A549 (cell line): ENCODE data around the gene DDX17. TPM values are rescaled to one million over a fixed set of nuclear protein-coding genes. Genes with fewer than 3 reads are reported as not detected.

ENCODE experiments used
- ATAC-seq, 2 experiments: fragments of 200-7000 bp in 1 of 2; fragments of >200 bp in 1 of 2; cut with Nextera tagmentation in 1 of 2; cut with Tn5 transposase in 1 of 2; 3 replicates each; pipeline versions ENCODE4 v1.8.0 to v1.9.1; 2018 to 2020; ENCODE audit warnings: mild to moderate bottlenecking in 1 of 2, moderate library complexity in 1 of 2
- CTCF ChIA-PET: fragments of 300-600 bp; sonication (Branson Sonifier 250); formaldehyde crosslinking; extraction: SDS; loops from one replicate; lab custom pipeline; 2021; ENCODE audit warnings: antibody characterized with exemption, inconsistent platforms; lab: Yijun Ruan, JAX
- POLR2A ChIA-PET: fragments of 350-600 bp; formaldehyde crosslinking; extraction: SDS; loops from one replicate; lab custom pipeline; 2021; ENCODE audit warnings: antibody characterized with exemption, inconsistent platforms; lab: Yijun Ruan, JAX
- DNase-seq, 2 experiments: peaks; one replicate each; pipeline versions ENCODE4 v3.0.0 to v3.0.0-alpha.2; 2011 to 2016; ENCODE audit warnings: low read depth in 1 of 2, low spot score in 1 of 2
- FAIRE-seq: peaks from 2 replicates; lab custom pipeline; 2011; peaks lifted over from hg19 to GRCh38; lab: Jason Lieb, UNC
- H3K27ac ChIP-seq, 2 experiments: fragments of >200 bp; sonication (Bioruptor Twin); formaldehyde crosslinking; 3 replicates each; pipeline ENCODE4 v1.5.1; 2016 to 2017
- H3K4me1 ChIP-seq: fragments of >200 bp; sonication (Bioruptor Twin); formaldehyde crosslinking; 3 replicates; pipeline ENCODE4 v1.6.1; 2016
- H3K4me2 ChIP-seq: fragments of >200 bp; sonication (Bioruptor Twin); formaldehyde crosslinking; 3 replicates; pipeline ENCODE4 v1.6.1; 2016
- H3K4me3 ChIP-seq: fragments of >200 bp; sonication (Bioruptor Twin); formaldehyde crosslinking; 3 replicates; pipeline ENCODE4 v1.5.1; 2016
- H3K9me3 ChIP-seq: fragments of >200 bp; sonication (Bioruptor Twin); formaldehyde crosslinking; 3 replicates; pipeline ENCODE4 v1.6.1; 2016
- BHLHE40 ChIP-seq: IDR thresholded peaks from 2 replicates; pipeline ENCODE4 v1.6.1; 2012; ENCODE audit warnings: low read depth, low read length, inconsistent platforms
- CEBPB ChIP-seq, 2 experiments: fragments of >200 bp in 1 of 2; sonication (Bioruptor Twin) in 1 of 2; formaldehyde crosslinking in 1 of 2; IDR thresholded peaks; 2 replicates each; pipeline ENCODE4 v1.6.1; 2012 to 2016
- EHMT2 ChIP-seq: fragments of 200-600 bp; sonication (generic); IDR thresholded peaks from 2 replicates; pipeline ENCODE4 v1.6.1; 2016; ENCODE audit warnings: antibody characterized with exemption, low read depth, mild to moderate bottlenecking, moderate library complexity
- EP300 ChIP-seq, 2 experiments: fragments of >200 bp; sonication (Bioruptor Twin); formaldehyde crosslinking; IDR thresholded peaks; 2 replicates in 1 of 2; 3 replicates in 1 of 2; pipeline ENCODE4 v1.6.1; 2016 to 2017
- ESRRA ChIP-seq: fragments of 150-350 bp; IDR thresholded peaks from 2 replicates; pipeline ENCODE4 v1.6.1; 2014; ENCODE audit warnings: mild to moderate bottlenecking, low read length, borderline replicate concordance
- FOSB ChIP-seq: fragments of 250-450 bp; sonication (Bioruptor Pico); IDR thresholded peaks from 2 replicates; pipeline ENCODE4 v1.5.0; 2020; ENCODE audit warnings: mild to moderate bottlenecking, moderate library complexity
- FOXS1 ChIP-seq: fragments of 250-450 bp; sonication (Bioruptor Pico); IDR thresholded peaks from 2 replicates; pipeline ENCODE4 v1.5.0; 2020; ENCODE audit warnings: mild to moderate bottlenecking, moderate library complexity
- GATA3 ChIP-seq: IDR thresholded peaks from 2 replicates; pipeline ENCODE4 v1.6.1; 2012; ENCODE audit warnings: borderline replicate concordance
- HOXB13 ChIP-seq: fragments of 250-450 bp; sonication (Bioruptor Pico); IDR thresholded peaks from 2 replicates; pipeline ENCODE4 v1.5.0; 2020; ENCODE audit warnings: low read depth, mild to moderate bottlenecking, moderate library complexity
- KDM5A ChIP-seq: fragments of 200-600 bp; sonication (generic); IDR thresholded peaks from 2 replicates; pipeline ENCODE4 v1.6.1; 2016; ENCODE audit warnings: antibody characterized with exemption, mild to moderate bottlenecking
- MAFK ChIP-seq: fragments of 450-650 bp; IDR thresholded peaks from 2 replicates; pipeline ENCODE4 v1.6.1; 2014; ENCODE audit not compliant: partially characterized antibody
- RARB ChIP-seq: fragments of 250-450 bp; sonication (Bioruptor Pico); IDR thresholded peaks from 2 replicates; pipeline ENCODE4 v1.8.0; 2021; ENCODE audit warnings: mild to moderate bottlenecking, moderate library complexity
- RFX5 ChIP-seq: fragments of 450-650 bp; IDR thresholded peaks from 2 replicates; pipeline ENCODE4 v1.7.1; 2014; ENCODE audit warnings: antibody characterized with exemption, mild to moderate bottlenecking, moderate library complexity
- RNF2 ChIP-seq: fragments of 200-600 bp; sonication (generic); IDR thresholded peaks from 2 replicates; pipeline ENCODE4 v1.6.1; 2016; ENCODE audit warnings: low read depth, mild to moderate bottlenecking, antibody characterized with exemption, moderate library complexity, borderline replicate concordance
- SMC3 ChIP-seq: fragments of >200 bp; sonication (Bioruptor Twin); formaldehyde crosslinking; IDR thresholded peaks from 3 replicates; pipeline ENCODE4 v1.6.1; 2018; ENCODE audit warnings: inconsistent platforms
- WGBS: methylation state at CpG from one replicate; pipeline ENCODE4 v1.1.6; 2017; ENCODE audit errors: missing lambda C conversion rate; 5-methylcytosine and 5-hydroxymethylcytosine counted together
- polyA plus RNA-seq, 4 experiments: library from polyadenylated mRNA; depleted of rRNA in 3 of 4; stranded (reverse); fragments of >200 nt; fragmentation: RNase III in 1 of 4; extraction: RNeasy Plus Mini Kit Qiagen cat#74134 plus additional on column Dnase treatment in 1 of 4; gene quantifications; 2 replicates in 3 of 4; 3 replicates in 1 of 4; pipeline ENCODE4 v1.2.3, GENCODE V29; 2011 to 2017
- TF ChIP-seq, protein P1 (sequence below): fragments of >200 bp; sonication (Bioruptor Twin); formaldehyde crosslinking; IDR thresholded peaks from 3 replicates; pipeline ENCODE4 v1.5.1; 2016
- TF ChIP-seq, protein P2 (sequence below): fragments of 200-600 bp; sonication (generic); IDR thresholded peaks from 2 replicates; pipeline ENCODE4 v1.6.1; 2016; ENCODE audit warnings: antibody characterized with exemption, mild to moderate bottlenecking, moderate library complexity
- TF ChIP-seq, protein P3 (sequence below): IDR thresholded peaks from 2 replicates; pipeline ENCODE4 v1.6.1; 2012; ENCODE audit warnings: low read depth, borderline replicate concordance
- TF ChIP-seq, protein P4 (sequence below): fragments of 150-350 bp; IDR thresholded peaks from 2 replicates; pipeline ENCODE4 v1.6.1; 2014; ENCODE audit warnings: low read depth, mild to moderate bottlenecking, low read length
- TF ChIP-seq, protein P5 (sequence below): fragments of >200 bp; sonication (Bioruptor Twin); formaldehyde crosslinking; IDR thresholded peaks from 3 replicates; pipeline ENCODE4 v1.6.1; 2016
- TF ChIP-seq, protein P6 (sequence below): IDR thresholded peaks from 2 replicates; pipeline ENCODE4 v1.6.1; 2012
- TF ChIP-seq, protein P7 (sequence below): fragments of 450-650 bp; IDR thresholded peaks from 2 replicates; pipeline ENCODE4 v1.6.1; 2014; ENCODE audit warnings: antibody characterized with exemption
- TF ChIP-seq, protein P8 (sequence below): fragments of >200 bp; sonication (Bioruptor Twin); formaldehyde crosslinking; IDR thresholded peaks from 2 replicates; pipeline ENCODE4 v1.6.1; 2016

DDX17 gene
- polyA plus RNA-seq, 2 of the 4 experiments (the other 2 are of a cell fraction), result 117 to 292 TPM

DNA sequence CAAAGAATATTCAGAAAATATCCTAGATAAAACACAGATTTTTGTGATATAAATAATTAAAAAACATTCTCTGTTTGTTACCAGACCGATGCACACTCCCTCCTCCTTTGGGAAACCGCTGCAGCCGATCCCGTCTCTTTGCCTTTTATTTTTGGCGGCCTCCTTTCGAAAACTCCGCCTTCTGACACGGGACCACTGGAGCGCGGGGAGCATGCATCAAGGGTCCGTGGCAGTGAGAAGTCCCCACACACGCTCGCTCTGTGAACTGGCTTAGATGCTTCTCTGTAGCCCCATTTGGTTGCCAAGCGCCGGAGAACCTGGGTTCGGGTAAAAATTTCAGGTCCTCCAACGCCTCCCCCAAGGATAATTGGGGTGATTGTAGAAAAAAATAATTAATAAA, 17.0 kb downstream of the DDX17 start:
- Histone ChIP-seq H3K4me3 (no peak overlapping the region), H3K4me2 (no peak overlapping the region), H3K4me1 (peaks cover 35% of the 10 kb centered on the region), H3K27ac (no peak overlapping the region), H3K9me3 (no peaks in the 10 kb centered on the region)
- ATAC-seq, result no peak
- ChIA-PET POLR2A (no interaction called here), CTCF (interaction anchor here (1.4 to 1.6 kb wide), 2 partner anchors 10 to 13 kb away, joined by 4 read pairs; no protein-coding TSS in a partner anchor)
- no peak for FAIRE-seq
- TF ChIP-seq, protein P1, sequence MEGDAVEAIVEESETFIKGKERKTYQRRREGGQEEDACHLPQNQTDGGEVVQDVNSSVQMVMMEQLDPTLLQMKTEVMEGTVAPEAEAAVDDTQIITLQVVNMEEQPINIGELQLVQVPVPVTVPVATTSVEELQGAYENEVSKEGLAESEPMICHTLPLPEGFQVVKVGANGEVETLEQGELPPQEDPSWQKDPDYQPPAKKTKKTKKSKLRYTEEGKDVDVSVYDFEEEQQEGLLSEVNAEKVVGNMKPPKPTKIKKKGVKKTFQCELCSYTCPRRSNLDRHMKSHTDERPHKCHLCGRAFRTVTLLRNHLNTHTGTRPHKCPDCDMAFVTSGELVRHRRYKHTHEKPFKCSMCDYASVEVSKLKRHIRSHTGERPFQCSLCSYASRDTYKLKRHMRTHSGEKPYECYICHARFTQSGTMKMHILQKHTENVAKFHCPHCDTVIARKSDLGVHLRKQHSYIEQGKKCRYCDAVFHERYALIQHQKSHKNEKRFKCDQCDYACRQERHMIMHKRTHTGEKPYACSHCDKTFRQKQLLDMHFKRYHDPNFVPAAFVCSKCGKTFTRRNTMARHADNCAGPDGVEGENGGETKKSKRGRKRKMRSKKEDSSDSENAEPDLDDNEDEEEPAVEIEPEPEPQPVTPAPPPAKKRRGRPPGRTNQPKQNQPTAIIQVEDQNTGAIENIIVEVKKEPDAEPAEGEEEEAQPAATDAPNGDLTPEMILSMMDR, result no peak
- TF ChIP-seq, protein P2, sequence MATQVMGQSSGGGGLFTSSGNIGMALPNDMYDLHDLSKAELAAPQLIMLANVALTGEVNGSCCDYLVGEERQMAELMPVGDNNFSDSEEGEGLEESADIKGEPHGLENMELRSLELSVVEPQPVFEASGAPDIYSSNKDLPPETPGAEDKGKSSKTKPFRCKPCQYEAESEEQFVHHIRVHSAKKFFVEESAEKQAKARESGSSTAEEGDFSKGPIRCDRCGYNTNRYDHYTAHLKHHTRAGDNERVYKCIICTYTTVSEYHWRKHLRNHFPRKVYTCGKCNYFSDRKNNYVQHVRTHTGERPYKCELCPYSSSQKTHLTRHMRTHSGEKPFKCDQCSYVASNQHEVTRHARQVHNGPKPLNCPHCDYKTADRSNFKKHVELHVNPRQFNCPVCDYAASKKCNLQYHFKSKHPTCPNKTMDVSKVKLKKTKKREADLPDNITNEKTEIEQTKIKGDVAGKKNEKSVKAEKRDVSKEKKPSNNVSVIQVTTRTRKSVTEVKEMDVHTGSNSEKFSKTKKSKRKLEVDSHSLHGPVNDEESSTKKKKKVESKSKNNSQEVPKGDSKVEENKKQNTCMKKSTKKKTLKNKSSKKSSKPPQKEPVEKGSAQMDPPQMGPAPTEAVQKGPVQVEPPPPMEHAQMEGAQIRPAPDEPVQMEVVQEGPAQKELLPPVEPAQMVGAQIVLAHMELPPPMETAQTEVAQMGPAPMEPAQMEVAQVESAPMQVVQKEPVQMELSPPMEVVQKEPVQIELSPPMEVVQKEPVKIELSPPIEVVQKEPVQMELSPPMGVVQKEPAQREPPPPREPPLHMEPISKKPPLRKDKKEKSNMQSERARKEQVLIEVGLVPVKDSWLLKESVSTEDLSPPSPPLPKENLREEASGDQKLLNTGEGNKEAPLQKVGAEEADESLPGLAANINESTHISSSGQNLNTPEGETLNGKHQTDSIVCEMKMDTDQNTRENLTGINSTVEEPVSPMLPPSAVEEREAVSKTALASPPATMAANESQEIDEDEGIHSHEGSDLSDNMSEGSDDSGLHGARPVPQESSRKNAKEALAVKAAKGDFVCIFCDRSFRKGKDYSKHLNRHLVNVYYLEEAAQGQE, result no peak
- TF ChIP-seq RFX5 (no peak), SMC3 (no peak), RARB (CRISPR knock-in tag) (no peak), BHLHE40 (no peak), EP300 (IDR thresholded peaks at IDR 0.05) (no peak), RNF2 (no peak), MAFK (no peak), ESRRA (no peak), GATA3 (no peak)
- TF ChIP-seq, protein P3, sequence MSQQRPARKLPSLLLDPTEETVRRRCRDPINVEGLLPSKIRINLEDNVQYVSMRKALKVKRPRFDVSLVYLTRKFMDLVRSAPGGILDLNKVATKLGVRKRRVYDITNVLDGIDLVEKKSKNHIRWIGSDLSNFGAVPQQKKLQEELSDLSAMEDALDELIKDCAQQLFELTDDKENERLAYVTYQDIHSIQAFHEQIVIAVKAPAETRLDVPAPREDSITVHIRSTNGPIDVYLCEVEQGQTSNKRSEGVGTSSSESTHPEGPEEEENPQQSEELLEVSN, result no peak
- 96% methylated on average over 17 of the region's 17 CpGs for WGBS
- DNase-seq, result no peak

DNA sequence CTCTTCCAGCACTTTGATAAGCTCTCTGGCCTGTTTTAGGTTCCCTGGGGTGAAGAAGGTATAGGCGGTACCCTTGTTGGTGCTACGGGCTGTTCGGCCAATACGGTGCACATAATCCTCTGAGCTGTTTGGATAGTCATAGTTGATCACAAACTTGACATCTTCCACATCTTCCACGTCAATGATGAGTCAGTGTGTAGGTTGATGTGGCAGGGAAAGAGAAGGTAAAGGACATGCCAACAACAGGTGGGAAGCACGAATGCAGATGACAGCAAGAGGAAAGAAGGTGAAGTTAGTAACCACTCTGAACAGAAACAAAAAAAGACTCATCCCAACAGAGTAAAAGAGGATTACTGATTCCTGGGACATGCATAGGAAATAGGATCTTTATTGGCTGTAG, 18.2 kb downstream of the DDX17 start:
- ATAC-seq, result no peak
- H3K4me3 ChIP-seq, result no peak overlapping the region
- peaks cover 26% of the 10 kb centered on the region for H3K4me1 ChIP-seq
- CTCF ChIA-PET, result no interaction called here
- POLR2A ChIA-PET, result no interaction called here
- DNase-seq, result no peak
- no peaks in the 10 kb centered on the region for H3K9me3 ChIP-seq
- TF ChIP-seq RFX5, result no peak
- H3K4me2 ChIP-seq, result no peak overlapping the region
- no peak overlapping the region for H3K27ac ChIP-seq
- FAIRE-seq, result no peak
- WGBS, result 88% methylated on average over 6 of the region's 6 CpGs

DNA sequence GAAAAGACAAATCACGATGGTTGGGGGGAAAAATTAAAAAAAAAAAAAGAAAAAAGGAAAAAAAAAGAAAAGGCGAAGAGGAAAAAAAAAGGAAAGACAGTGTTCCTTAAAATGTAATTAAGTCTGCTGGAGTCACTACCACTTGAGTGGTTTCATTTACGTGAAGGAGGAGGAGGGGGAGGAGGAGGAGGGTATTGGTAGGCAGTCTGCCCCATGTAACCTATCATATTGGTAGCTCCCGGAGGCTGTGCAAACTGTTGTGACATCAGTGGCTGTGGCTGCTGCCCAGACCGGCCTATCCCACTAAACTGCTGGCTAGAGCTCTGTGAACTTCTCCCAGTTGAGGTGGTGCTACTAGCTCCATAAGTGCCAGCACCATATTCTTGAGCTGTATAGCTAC, 20.3 kb downstream of the DDX17 start:
- no peaks in the 10 kb centered on the region for H3K9me3 ChIP-seq
- DNase-seq (no peak), FAIRE-seq (no peak), ATAC-seq (peak in 1 of 2 experiments; percentile 32; a peak in 1 of 6 replicates)
- no peak overlapping the region for H3K4me3 ChIP-seq
- POLR2A ChIA-PET, result no interaction called here
- H3K4me1 ChIP-seq, result peaks cover 6% of the 10 kb centered on the region
- TF ChIP-seq, protein P4, sequence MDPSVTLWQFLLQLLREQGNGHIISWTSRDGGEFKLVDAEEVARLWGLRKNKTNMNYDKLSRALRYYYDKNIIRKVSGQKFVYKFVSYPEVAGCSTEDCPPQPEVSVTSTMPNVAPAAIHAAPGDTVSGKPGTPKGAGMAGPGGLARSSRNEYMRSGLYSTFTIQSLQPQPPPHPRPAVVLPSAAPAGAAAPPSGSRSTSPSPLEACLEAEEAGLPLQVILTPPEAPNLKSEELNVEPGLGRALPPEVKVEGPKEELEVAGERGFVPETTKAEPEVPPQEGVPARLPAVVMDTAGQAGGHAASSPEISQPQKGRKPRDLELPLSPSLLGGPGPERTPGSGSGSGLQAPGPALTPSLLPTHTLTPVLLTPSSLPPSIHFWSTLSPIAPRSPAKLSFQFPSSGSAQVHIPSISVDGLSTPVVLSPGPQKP, result no peak
- no peak for TF ChIP-seq FOSB (CRISPR knock-in tag)
- no peak for TF ChIP-seq FOXS1 (CRISPR knock-in tag)
- TF ChIP-seq, protein P5, sequence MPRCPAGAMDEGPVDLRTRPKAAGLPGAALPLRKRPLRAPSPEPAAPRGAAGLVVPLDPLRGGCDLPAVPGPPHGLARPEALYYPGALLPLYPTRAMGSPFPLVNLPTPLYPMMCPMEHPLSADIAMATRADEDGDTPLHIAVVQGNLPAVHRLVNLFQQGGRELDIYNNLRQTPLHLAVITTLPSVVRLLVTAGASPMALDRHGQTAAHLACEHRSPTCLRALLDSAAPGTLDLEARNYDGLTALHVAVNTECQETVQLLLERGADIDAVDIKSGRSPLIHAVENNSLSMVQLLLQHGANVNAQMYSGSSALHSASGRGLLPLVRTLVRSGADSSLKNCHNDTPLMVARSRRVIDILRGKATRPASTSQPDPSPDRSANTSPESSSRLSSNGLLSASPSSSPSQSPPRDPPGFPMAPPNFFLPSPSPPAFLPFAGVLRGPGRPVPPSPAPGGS, result no peak
- TF ChIP-seq EHMT2, result no peak
- no peak for TF ChIP-seq KDM5A
- no peak for TF ChIP-seq HOXB13 (CRISPR knock-in tag)
- no peak for TF ChIP-seq CEBPB (IDR thresholded peaks at IDR 0.05)
- TF ChIP-seq, protein P6, sequence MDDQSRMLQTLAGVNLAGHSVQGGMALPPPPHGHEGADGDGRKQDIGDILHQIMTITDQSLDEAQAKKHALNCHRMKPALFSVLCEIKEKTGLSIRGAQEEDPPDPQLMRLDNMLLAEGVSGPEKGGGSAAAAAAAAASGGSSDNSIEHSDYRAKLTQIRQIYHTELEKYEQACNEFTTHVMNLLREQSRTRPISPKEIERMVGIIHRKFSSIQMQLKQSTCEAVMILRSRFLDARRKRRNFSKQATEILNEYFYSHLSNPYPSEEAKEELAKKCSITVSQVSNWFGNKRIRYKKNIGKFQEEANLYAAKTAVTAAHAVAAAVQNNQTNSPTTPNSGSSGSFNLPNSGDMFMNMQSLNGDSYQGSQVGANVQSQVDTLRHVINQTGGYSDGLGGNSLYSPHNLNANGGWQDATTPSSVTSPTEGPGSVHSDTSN, result no peak
- TF ChIP-seq, protein P7, sequence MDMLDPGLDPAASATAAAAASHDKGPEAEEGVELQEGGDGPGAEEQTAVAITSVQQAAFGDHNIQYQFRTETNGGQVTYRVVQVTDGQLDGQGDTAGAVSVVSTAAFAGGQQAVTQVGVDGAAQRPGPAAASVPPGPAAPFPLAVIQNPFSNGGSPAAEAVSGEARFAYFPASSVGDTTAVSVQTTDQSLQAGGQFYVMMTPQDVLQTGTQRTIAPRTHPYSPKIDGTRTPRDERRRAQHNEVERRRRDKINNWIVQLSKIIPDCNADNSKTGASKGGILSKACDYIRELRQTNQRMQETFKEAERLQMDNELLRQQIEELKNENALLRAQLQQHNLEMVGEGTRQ, result no peak
- TF ChIP-seq, protein P8, sequence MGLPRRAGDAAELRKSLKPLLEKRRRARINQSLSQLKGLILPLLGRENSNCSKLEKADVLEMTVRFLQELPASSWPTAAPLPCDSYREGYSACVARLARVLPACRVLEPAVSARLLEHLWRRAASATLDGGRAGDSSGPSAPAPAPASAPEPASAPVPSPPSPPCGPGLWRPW, result no peak
- CTCF ChIA-PET, result no interaction called here
- 90% methylated on average over 5 of the region's 5 CpGs for WGBS
- no peak overlapping the region for H3K4me2 ChIP-seq
- H3K27ac ChIP-seq, result no peak overlapping the region
